Mesangial cell (primary cell): Measurements from ENCODE around the gene HLA-E. TPM values are rescaled to one million over a fixed set of nuclear protein-coding genes. Genes with fewer than 3 reads are reported as not detected.

Experiments
- total RNA-seq: library from RNA; depleted of rRNA; stranded (reverse); fragments of >200 nt; gene quantifications from 2 replicates; pipeline ENCODE4 v1.2.3, GENCODE V29; 2015

HLA-E gene
- 66.3 and 166 TPM in 2 replicates for total RNA-seq

DNA sequence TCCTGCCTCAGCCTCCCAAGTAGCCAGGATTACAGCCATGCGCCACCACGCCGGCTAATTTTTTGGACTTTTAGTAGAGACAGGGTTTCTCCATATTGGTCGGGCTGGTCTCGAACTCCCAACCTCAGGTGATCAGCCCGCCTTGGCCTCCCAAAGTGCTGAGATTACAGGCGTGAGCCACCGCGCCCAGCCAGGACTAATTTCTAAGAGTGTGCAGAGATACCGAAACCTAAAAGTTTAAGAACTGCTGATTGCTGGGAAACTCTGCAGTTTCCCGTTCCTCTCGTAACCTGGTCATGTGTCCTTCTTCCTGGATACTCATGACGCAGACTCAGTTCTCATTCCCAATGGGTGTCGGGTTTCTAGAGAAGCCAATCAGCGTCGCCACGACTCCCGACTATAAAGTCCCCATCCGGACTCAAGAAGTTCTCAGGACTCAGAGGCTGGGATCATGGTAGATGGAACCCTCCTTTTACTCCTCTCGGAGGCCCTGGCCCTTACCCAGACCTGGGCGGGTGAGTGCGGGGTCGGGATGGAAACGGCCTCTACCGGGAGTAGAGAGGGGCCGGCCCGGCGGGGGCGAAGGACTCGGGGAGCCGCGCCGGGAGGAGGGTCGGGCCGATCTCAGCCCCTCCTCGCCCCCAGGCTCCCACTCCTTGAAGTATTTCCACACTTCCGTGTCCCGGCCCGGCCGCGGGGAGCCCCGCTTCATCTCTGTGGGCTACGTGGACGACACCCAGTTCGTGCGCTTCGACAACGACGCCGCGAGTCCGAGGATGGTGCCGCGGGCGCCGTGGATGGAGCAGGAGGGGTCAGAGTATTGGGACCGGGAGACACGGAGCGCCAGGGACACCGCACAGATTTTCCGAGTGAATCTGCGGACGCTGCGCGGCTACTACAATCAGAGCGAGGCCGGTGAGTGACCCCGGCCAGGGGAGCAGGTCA, at the start of gene HLA-E:
Gene HLA-E, plus strand, starts transcription at position 429 of the 945 bp plus-strand sequence. Its CDS starts 23 bp downstream, at position 452.

Other genes starting within 250 kb of the HLA-E start
- 6.0 and 12.3 TPM in 2 replicates for gene TRIM39, start 162.6 kb upstream of the HLA-E start, total RNA-seq
- gene RPP21, start 144.4 kb upstream of the HLA-E start, total RNA-seq = 108 and 135 TPM in 2 replicates
- 42.0 and 44.0 TPM in 2 replicates for gene GNL1, start 67.0 kb downstream of the HLA-E start, total RNA-seq
- gene PRR3, start 67.8 kb downstream of the HLA-E start, total RNA-seq = 9.3 and 9.8 TPM in 2 replicates
- 32.1 and 37.8 TPM in 2 replicates for gene ABCF1, start 81.9 kb downstream of the HLA-E start, total RNA-seq
- 22.0 and 36.1 TPM in 2 replicates for gene PPP1R10, start 127.7 kb downstream of the HLA-E start, total RNA-seq
- gene MRPS18B, start 128.3 kb downstream of the HLA-E start, total RNA-seq = 52.4 and 67.6 TPM in 2 replicates
- gene ATAT1, start 137.4 kb downstream of the HLA-E start, total RNA-seq = 5.1 and 9.0 TPM in 2 replicates
- gene C6orf136, start 157.6 kb downstream of the HLA-E start, total RNA-seq = 8.0 and 10.0 TPM in 2 replicates
- 23.3 and 33.4 TPM in 2 replicates for gene DHX16, start 183.5 kb downstream of the HLA-E start, total RNA-seq
- gene PPP1R18, start 197.1 kb downstream of the HLA-E start, total RNA-seq = 60.1 and 75.4 TPM in 2 replicates
- 17.7 and 26.2 TPM in 2 replicates for gene NRM, start 201.5 kb downstream of the HLA-E start, total RNA-seq
- gene MDC1, start 227.8 kb downstream of the HLA-E start, total RNA-seq = 9.9 and 14.3 TPM in 2 replicates
- gene TUBB, start 230.8 kb downstream of the HLA-E start, total RNA-seq = 856 and 2,016 TPM in 2 replicates